HG03097 (cell line): ENCODE data around the gene ZNF226.
"Not testable (repeated sequence)": the region's sequence is repeated elsewhere in the genome, so short reads cannot be mapped to it uniquely, and the experiment has no call there.

Source experiments
- ATAC-seq: cut with Tn5 transposase; IDR thresholded peaks from one replicate; pipeline ENCODE4 v1.9.1; 2021; ENCODE audit not compliant: unreplicated experiment, low FRiP score

Gene ZNF226

DNA sequence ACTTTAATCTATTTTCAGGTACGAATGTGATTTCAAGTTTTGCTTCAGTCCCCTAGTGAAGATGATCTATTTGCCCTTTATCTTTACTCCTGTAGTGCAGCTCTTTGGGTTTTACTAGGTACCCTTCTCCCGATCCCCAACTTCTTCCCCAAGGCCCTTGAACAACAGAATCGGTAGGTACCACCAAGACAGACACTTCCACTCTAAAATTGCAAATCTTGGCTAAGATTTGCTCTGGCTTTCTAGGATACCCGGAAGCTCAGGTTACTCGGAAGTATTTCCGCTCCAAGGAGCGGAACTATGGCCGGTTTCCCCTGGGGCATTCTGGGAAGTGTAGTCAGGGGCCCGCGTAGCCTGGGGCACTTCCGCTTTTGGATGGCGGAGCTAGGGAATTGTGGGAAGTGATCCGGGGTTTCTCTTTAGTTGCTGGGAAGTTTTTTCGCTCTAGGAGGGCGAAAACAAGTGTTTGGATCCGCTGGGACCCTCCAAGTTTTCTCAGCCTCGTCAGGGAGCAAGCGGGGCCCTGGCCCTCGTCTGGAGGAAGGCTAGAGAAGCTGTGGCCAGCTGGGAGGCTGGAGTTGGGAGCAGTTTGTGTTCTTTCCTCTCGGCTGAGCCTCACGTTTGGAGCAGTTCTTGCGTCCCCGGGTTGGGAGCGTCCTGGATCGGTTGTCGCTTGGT is 42.4 kb downstream of the ZNF226 start:
- ATAC-seq = peak; percentile 75

DNA sequence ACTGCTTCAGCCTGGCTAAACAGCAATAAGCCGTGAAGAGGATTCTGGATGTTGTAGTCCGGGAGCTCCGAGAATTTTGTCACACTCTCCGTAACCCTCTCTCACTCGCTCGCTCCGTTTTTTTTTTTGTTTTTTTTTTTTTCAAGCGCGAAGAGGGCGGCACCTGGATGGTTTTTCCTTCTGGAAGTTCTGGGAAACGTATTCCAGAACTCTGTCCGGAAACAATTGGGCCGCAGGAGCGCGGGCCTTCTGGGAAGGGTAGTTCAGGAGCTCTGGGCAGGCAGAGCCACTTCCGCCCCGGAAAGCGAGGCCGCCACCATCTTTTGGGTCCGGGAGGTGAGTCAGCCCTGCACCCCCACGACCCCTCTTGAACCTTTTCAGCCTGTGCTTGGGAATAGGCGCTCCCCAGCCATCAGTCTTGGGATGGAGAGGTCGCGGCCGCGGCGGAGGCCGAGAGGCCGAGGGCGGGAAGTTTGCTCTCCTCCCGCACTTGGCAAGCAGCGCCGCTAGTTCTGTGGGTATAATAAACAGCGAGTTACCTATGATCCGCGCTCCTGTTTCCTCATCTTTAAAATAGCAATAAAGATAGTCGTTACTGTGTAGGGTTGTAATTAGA is 47.5 kb downstream of the ZNF226 start, which contains the start of gene ZNF227:
Gene ZNF227 (plus strand): TSS at position 283 of the 616 bp plus-strand sequence. CDS start 5,261 bp downstream, outside the sequence.
- peak; percentile 78 for ATAC-seq

DNA sequence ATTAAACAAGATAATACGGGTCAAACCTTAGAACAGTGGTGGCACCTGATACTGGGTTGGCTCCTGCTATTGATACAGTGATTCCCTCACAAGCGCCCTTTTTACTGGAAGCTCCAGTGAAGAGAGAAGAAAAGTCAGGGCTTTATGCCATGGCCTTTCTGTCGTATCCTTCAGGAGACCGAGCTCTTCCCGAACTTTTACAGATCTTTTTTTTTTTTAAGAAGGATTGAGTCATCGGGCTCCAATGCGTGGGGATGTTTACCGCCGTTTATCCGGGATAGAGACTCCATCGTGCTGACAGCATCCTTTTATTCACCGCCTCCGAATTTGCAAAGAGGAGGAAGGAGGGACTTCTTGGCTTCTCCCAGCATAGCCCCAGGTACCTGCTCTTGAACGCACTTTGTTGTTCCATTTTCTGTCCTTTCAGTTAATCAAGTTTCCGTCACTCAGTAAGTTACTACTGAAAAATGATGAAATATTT is 48.0 kb downstream of the ZNF226 start:
- ATAC-seq = peak; percentile 24

DNA sequence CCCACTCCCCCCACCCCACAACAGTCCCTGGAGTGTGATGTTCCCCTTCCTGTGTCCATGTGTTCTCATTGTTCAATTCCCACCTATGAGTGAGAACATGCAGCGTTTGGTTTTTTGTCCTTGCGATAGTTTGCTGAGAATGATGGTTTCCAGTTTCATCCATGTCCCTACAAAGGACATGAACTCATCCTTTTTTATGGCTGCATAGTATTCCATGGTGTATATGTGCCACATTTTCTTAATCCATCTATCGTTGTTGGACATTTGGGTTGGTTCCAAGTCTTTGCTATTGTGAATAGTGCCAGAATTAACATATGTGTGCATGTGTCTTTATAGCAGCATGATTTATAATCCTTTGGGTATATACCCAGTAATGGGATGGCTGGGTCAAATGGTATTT is 55.0 kb downstream of the ZNF226 start:
- ATAC-seq = not testable (repeated sequence)

DNA sequence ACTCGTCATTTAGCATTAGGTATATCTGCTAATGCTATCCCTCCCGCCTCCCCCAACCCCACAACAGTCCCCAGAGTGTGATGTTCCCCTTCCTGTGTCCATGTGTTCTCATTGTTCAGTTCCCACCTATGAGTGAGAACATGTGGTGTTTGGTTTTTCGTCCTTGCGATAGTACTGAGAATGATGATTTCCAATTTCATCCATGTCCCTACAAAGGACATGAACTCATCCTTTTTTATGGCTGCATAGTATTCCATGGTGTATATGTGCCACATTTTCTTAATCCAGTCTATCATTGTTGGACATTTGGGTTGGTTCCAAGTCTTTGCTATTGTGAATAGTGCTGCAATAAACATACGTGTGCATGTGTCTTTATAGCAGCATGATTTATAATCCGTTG is 55.9 kb downstream of the ZNF226 start:
- ATAC-seq = not testable (repeated sequence)

DNA sequence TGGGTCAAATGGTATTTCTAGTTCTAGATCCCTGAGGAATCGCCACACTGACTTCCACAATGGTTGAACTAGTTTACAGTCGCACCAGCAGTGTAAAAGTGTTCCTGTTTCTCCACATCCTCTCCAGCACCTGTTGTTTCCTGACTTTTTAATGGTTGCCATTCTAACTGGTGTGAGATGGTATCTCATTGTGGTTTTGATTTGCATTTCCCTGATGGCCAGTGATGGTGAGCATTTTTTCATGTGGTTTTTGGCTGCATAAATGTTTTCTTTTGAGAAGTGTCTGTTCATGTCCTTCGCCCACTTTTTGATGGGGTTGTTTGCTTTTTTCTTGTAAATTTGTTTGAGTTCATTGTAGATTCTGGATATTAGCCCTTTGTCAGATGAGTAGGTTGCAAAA is 56.4 kb downstream of the ZNF226 start:
- ATAC-seq = not testable (repeated sequence)
